ENCODE data around the gene KIF16B. TPM values are rescaled to one million over a fixed set of nuclear protein-coding genes. Genes with fewer than 3 reads are reported as not detected.

Gene KIF16B
- total RNA-seq, 3 donors from 2014 or later: 23.8 to 47.9 (median 36.9) TPM

- Histone ChIP-seq H3K4me3 (no peak overlapping the region), H3K27me3 (no peaks in the 10 kb centered on the region), H3K9me3 (no peaks in the 10 kb centered on the region), H3K4me1 (no peaks in the 10 kb centered on the region), H3K27ac (no peak overlapping the region), H3K36me3 (no peaks in the 10 kb centered on the region)
- DNase-seq (ENCODE audit: low spot score in 2 of 2): no peak
- no peak for TF ChIP-seq POLR2AphosphoS5 (IDR thresholded peaks at IDR 0.05)
- TF ChIP-seq POLR2A (IDR thresholded peaks at IDR 0.05): no peak
- no peak for TF ChIP-seq CTCF (IDR thresholded peaks at IDR 0.05)
- intact Hi-C loops (cut with DNase I; ENCODE audit: low total_unique reads): no loop called here
Observed at GRCh38 chr20:16224836-16225235, 348.4 kb downstream of the KIF16B start.

GRCh38 chr20:16222859-16223411 lies 350.3 kb downstream of the KIF16B start:
- no peak overlapping the region for H3K4me3 ChIP-seq
- no peaks in the 10 kb centered on the region for H3K36me3 ChIP-seq
- no peaks in the 10 kb centered on the region for H3K9me3 ChIP-seq
- intact Hi-C loops (cut with DNase I; ENCODE audit: low total_unique reads): no loop called here
- no peak for DNase-seq (ENCODE audit: low spot score in 2 of 2)
- no peaks in the 10 kb centered on the region for H3K27me3 ChIP-seq
- H3K27ac ChIP-seq: no peak overlapping the region
- TF ChIP-seq CTCF (IDR thresholded peaks at IDR 0.05) (no peak), POLR2AphosphoS5 (IDR thresholded peaks at IDR 0.05) (no peak)
- no peaks in the 10 kb centered on the region for H3K4me1 ChIP-seq

Other genes with a start within 250 kb of the KIF16B start
- gene SNRPB2, start 156.6 kb upstream of the KIF16B start, total RNA-seq: 10 to 100 TPM; 26.6 to 34.8 (median 26.9) TPM
- gene OTOR, start 174.9 kb upstream of the KIF16B start, total RNA-seq: not detected

Data from breast epithelium (tissue), 4 donors.